ENCODE measurements around the gene FOXM1. TPM values are rescaled to one million over a fixed set of nuclear protein-coding genes. Genes with fewer than 3 reads are reported as not detected.

The FOXM1 gene
- total and polyA plus RNA-seq, 2 of the 13 experiments (the other 11 are each of a cell fraction or from before 2014, with no cell fraction given), result 17.1 to 25.9 TPM

- TF ChIP-seq LBX2 (CRISPR knock-in tag; IDR thresholded peaks at IDR 0.05; ENCODE audit: borderline replicate concordance) (peak; percentile 89; the same call in 1 of the 2 replicates), KLF12 (CRISPR knock-in tag; IDR thresholded peaks at IDR 0.05; ENCODE audit: borderline replicate concordance) (no peak), ZNF878 (CRISPR knock-in tag; IDR thresholded peaks at IDR 0.05) (peak; percentile 56; the same call in 1 of the 2 replicates), MTA1 (CRISPR knock-in tag; IDR thresholded peaks at IDR 0.05; ENCODE audit: borderline replicate concordance) (peak; percentile 79; the same call in 1 of the 2 replicates), ZNF775 (CRISPR knock-in tag; IDR thresholded peaks at IDR 0.05; ENCODE audit: borderline replicate concordance) (no peak), HNRNPL (IDR thresholded peaks at IDR 0.05; ENCODE audit: low read depth, low read length) (0 out of 2 replicates have a peak, but pooled peaks have one; percentile 34), HMGA1 (CRISPR knock-in tag; conservative IDR thresholded peaks at IDR 0.05) (no peak), MEF2D (CRISPR knock-in tag; IDR thresholded peaks at IDR 0.05) (peak; percentile 88), ZNF772 (CRISPR knock-in tag; IDR thresholded peaks at IDR 0.05) (no peak), XRCC5 (optimal IDR thresholded peaks at IDR 0.05; ENCODE audit: low read length) (peak; percentile 49), RARG (CRISPR knock-in tag; IDR thresholded peaks at IDR 0.05; ENCODE audit: low read depth) (no peak), SNRNP70 (IDR thresholded peaks at IDR 0.05; ENCODE audit: low read depth, low read length) (no peak), GLMP (CRISPR knock-in tag; IDR thresholded peaks at IDR 0.05; ENCODE audit: borderline replicate concordance) (no peak), ZNF678 (CRISPR knock-in tag; IDR thresholded peaks at IDR 0.05) (no peak; the same call in 1 of the 2 replicates), STAT6 (CRISPR knock-in tag; IDR thresholded peaks at IDR 0.05; ENCODE audit: borderline replicate concordance) (no peak), TBX3 (IDR thresholded peaks at IDR 0.05; ENCODE audit: borderline replicate concordance) (no peak), CBX5 (CRISPR knock-in tag; IDR thresholded peaks at IDR 0.05; ENCODE audit: borderline replicate concordance) (no peak), RBAK (CRISPR knock-in tag; IDR thresholded peaks at IDR 0.05) (no peak), TMF1 (CRISPR knock-in tag; IDR thresholded peaks at IDR 0.05; ENCODE audit: low read depth) (0 out of 2 replicates have a peak, but pooled peaks have one; percentile 79)
- TF ChIP-seq, protein P1, sequence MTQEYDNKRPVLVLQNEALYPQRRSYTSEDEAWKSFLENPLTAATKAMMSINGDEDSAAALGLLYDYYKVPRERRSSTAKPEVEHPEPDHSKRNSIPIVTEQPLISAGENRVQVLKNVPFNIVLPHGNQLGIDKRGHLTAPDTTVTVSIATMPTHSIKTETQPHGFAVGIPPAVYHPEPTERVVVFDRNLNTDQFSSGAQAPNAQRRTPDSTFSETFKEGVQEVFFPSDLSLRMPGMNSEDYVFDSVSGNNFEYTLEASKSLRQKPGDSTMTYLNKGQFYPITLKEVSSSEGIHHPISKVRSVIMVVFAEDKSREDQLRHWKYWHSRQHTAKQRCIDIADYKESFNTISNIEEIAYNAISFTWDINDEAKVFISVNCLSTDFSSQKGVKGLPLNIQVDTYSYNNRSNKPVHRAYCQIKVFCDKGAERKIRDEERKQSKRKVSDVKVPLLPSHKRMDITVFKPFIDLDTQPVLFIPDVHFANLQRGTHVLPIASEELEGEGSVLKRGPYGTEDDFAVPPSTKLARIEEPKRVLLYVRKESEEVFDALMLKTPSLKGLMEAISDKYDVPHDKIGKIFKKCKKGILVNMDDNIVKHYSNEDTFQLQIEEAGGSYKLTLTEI (CRISPR knock-in tag; conservative IDR thresholded peaks at IDR 0.05), result no peak
Measured at GRCh38 chr12:2890388-2891239, 13.6 kb upstream of the FOXM1 start, which contains the start of gene TULP3 (continued).
